ENCODE results near the gene HMCES.

The HMCES gene

DNA sequence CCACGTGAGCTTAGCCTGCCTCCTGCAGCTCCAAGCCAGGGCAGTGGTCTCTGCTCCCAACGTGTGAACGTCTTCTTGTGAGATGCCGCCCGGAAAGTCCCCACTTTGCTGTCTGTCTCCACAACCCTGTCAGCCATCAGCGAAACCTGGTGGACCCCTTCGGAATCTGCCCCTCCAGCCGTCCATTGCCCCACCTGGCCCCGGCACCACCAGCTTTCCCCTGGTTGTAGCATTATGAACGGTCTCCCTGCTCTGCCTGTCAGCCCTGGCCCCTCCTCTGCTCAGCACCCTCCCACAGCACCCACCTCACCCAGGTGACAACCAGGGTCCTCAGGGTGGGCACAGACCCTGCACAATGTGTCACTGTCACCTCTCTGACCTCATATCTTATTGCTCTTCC lies 71.1 kb downstream of the HMCES start:
- DNase-seq: no peak

DNA sequence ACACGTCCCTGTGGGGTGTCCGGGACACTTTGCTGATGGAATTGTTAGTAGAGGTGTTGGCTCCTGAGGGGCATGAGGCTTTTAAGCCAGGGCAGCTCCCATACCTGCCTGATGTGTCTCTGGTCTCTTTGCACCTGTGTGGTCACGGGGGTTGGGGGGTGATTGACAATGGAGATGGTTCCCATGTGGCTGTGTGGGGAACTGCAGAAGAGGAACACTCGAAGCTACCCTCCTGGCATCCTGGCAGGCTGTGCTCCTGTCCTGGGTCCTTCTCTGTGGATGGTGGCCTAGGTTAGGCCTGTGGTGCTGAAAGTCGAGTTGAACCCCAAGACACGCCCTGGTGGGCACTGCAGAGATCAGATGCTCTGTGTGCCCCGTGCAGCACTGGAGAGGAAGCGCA lies 73.4 kb downstream of the HMCES start:
- DNase-seq: no peak

- DNase-seq: no peak
Measured at GRCh38 chr3:129352650-129353588, 74.2 kb downstream of the HMCES start.

DNA sequence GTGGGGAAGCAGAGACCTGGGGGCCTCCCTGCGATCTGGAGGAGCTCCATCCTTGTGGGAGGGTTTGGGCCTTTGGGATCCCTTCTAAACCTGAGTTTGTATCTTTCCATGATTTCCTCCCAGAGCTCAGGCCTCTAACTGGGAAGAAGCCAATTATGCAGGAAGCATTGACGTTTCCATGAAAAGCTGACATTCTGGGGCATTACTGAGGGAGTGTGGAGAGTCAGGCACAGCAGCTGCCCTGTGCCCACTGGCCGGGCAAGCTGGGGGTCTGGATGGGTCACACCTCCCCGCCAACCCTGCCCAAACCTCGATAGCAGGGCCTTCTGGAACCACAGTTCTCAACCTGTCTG lies 74.9 kb downstream of the HMCES start:
- no peak for DNase-seq

Measured in CD4-positive, alpha-beta T cell treated with Interleukin-17A for 4 hours (primary cell).